Gastrocnemius medialis (tissue), 4 donors: ENCODE results near the gene HSPB2.

Experiments used
- CTCF ChIP-seq, 5 experiments: fragments of 450-650 bp in 3 of 5; fragments of 200-600 bp in 2 of 5; sonication (generic) in 2 of 5; IDR thresholded peaks in 4 of 5; conservative IDR thresholded peaks in 1 of 5; 1 replicate in 4 of 5; 2 replicates in 1 of 5; pipeline ENCODE4 v1.5.1; 2016 to 2019; ENCODE audit warnings: antibody characterized with exemption in 5 of 5, mild to moderate bottlenecking in 3 of 5, moderate library complexity in 3 of 5
- POLR2A ChIP-seq, 2 donors: fragments of 450-650 bp; IDR thresholded peaks; one replicate each; pipeline ENCODE4 v1.6.1; 2017; ENCODE audit warnings: antibody characterized with exemption in 2 of 2, mild to moderate bottlenecking in 2 of 2, moderate library complexity in 2 of 2

- TF ChIP-seq CTCF (IDR thresholded peaks at IDR 0.05 in 4 of 5, conservative IDR thresholded peaks at IDR 0.05 in 1 of 5), result no peak
- no peak for TF ChIP-seq POLR2A (IDR thresholded peaks at IDR 0.05)
Measured at GRCh38 chr11:111871693-111872161, 40.8 kb upstream of the HSPB2 start.
